Neural cell (in vitro differentiated cells): ENCODE measurements around the gene TBC1D8. TPM values are rescaled to one million over a fixed set of nuclear protein-coding genes. Genes with fewer than 3 reads are reported as not detected.

Experiments used
- H2AFZ ChIP-seq: fragments of 200-600, 300-800 bp; sonication (generic), shearing (Covaris generic); 2 replicates; pipeline ENCODE4 v1.6.0; 2014; ENCODE audit warnings: low read depth, mild to moderate bottlenecking, antibody characterized with exemption, low read length, moderate library complexity
- H3F3A ChIP-seq: fragments of 200-600 bp; shearing (Covaris generic); 2 replicates; pipeline ENCODE4 v1.6.1; 2016; ENCODE audit warnings: mild to moderate bottlenecking, moderate library complexity, mixed read lengths, antibody characterized with exemption, low read length; ENCODE audit not compliant: insufficient read depth, poor library complexity, severe bottlenecking
- H3K27ac ChIP-seq: fragments of 200-600, 300-800 bp; sonication (generic), shearing (Covaris generic); 2 replicates; pipeline ENCODE4 v1.5.1; 2014; ENCODE audit warnings: mild to moderate bottlenecking, low read length, moderate library complexity
- H3K27me3 ChIP-seq: fragments of 300-800, 200-600 bp; sonication (generic), shearing (Covaris generic); 2 replicates; pipeline ENCODE4 v1.6.0; 2014; ENCODE audit warnings: mild to moderate bottlenecking, low read depth, low read length, moderate library complexity; ENCODE audit not compliant: insufficient read depth
- H3K36me3 ChIP-seq: fragments of 300-800, 200-600 bp; sonication (generic), shearing (Covaris generic); 2 replicates; pipeline ENCODE4 v1.5.1; 2014; ENCODE audit warnings: mild to moderate bottlenecking, antibody characterized with exemption, low read length, moderate library complexity; ENCODE audit not compliant: insufficient read depth
- H3K4me2 ChIP-seq: fragments of 300-800, 200-600 bp; sonication (generic), shearing (Covaris generic); 2 replicates; pipeline ENCODE4 v1.6.0; 2014; ENCODE audit warnings: mild to moderate bottlenecking, low read length
- H3K4me3 ChIP-seq: fragments of 300-800, 200-600 bp; sonication (generic), shearing (Covaris generic); 2 replicates; pipeline ENCODE4 v1.5.1; 2014; ENCODE audit warnings: mild to moderate bottlenecking, low read length, moderate library complexity
- H3K79me2 ChIP-seq: fragments of 200-600 bp; shearing (Covaris generic); replicated peaks from 2 replicates; pipeline ENCODE4 v1.6.0; 2014; ENCODE audit warnings: mild to moderate bottlenecking, low read length, moderate library complexity; ENCODE audit not compliant: insufficient read depth
- H3K9ac ChIP-seq: fragments of 300-800, 200-600 bp; sonication (generic), shearing (Covaris generic); 2 replicates; pipeline ENCODE4 v1.6.1; 2016; ENCODE audit warnings: mild to moderate bottlenecking, low read length, mixed read lengths
- H3K9me2 ChIP-seq: fragments of 200-600 bp; shearing (Covaris generic); 2 replicates; pipeline ENCODE4 v1.6.1; 2016; ENCODE audit warnings: mild to moderate bottlenecking, low read length, mixed read lengths; ENCODE audit not compliant: insufficient read depth
- H3K9me3 ChIP-seq: fragments of 200-600, 300-800 bp; sonication (generic), shearing (Covaris generic); 2 replicates; pipeline ENCODE4 v1.6.1; 2016; ENCODE audit warnings: mild to moderate bottlenecking, mixed run types, low read length, moderate library complexity, mixed read lengths
- H4K20me1 ChIP-seq: fragments of 200-600 bp; shearing (Covaris generic); 2 replicates; pipeline ENCODE4 v1.6.1; 2016; ENCODE audit warnings: mild to moderate bottlenecking, mixed run types; ENCODE audit not compliant: insufficient read depth
- CTCF ChIP-seq: fragments of 450-650 bp; IDR thresholded peaks from 2 replicates; pipeline ENCODE4 v1.5.1; 2014; ENCODE audit warnings: antibody characterized with exemption, mild to moderate bottlenecking, moderate library complexity; ENCODE audit not compliant: poor library complexity, severe bottlenecking
- EP300 ChIP-seq: fragments of 450-650 bp; conservative IDR thresholded peaks from 2 replicates; pipeline ENCODE4 v1.6.1; 2014; ENCODE audit warnings: antibody characterized with exemption, mild to moderate bottlenecking, moderate library complexity; ENCODE audit not compliant: poor library complexity, severe bottlenecking
- EZH2 ChIP-seq: fragments of 200-600, 300-800 bp; shearing (Covaris generic), sonication (generic); IDR thresholded peaks from 2 replicates; pipeline ENCODE4 v1.6.1; 2014; ENCODE audit warnings: antibody characterized with exemption, low read length, borderline replicate concordance, mild to moderate bottlenecking; ENCODE audit not compliant: insufficient read depth, poor library complexity, severe bottlenecking
- MXI1 ChIP-seq: fragments of 450-650 bp; conservative IDR thresholded peaks from 2 replicates; pipeline ENCODE4 v1.6.1; 2014; ENCODE audit warnings: antibody characterized with exemption, mild to moderate bottlenecking; ENCODE audit not compliant: poor library complexity, severe bottlenecking
- POLR2AphosphoS5 ChIP-seq: IDR thresholded peaks from 2 replicates; pipeline ENCODE4 v1.6.1; 2012
- RAD21 ChIP-seq: fragments of 450-650 bp; conservative IDR thresholded peaks from 2 replicates; pipeline ENCODE4 v1.6.1; 2014; ENCODE audit warnings: antibody characterized with exemption, mild to moderate bottlenecking, moderate library complexity
- REST ChIP-seq: IDR thresholded peaks from 2 replicates; pipeline ENCODE4 v1.6.1; 2012; ENCODE audit warnings: borderline replicate concordance
- SMC3 ChIP-seq: fragments of 450-650 bp; conservative IDR thresholded peaks from 2 replicates; pipeline ENCODE4 v1.6.1; 2014; ENCODE audit warnings: antibody characterized with exemption, mild to moderate bottlenecking, moderate library complexity; ENCODE audit not compliant: poor library complexity
- TAF1 ChIP-seq: IDR thresholded peaks from 2 replicates; pipeline ENCODE4 v1.6.1; 2012; ENCODE audit warnings: low read depth
- polyA plus RNA-seq: library from polyadenylated mRNA; depleted of rRNA; stranded (reverse); fragments of >200 nt; gene quantifications from 2 replicates; pipeline ENCODE4 v1.2.3, GENCODE V29; 2014

TBC1D8 gene
- polyA plus RNA-seq, 1 donor from 2014 or later, result 5.3 TPM

GRCh38 chr2:101027852-101028251, 123.3 kb downstream of the TBC1D8 start:
- H3K4me3 ChIP-seq, result no peak overlapping the region
- H3K36me3 ChIP-seq, result no peaks in the 10 kb centered on the region
- H3K27ac ChIP-seq, result no peak overlapping the region
- TF ChIP-seq REST (no peak), TAF1 (no peak), RAD21 (no peak), MXI1 (no peak), EZH2 (no peak), EP300 (no peak), SMC3 (no peak), POLR2AphosphoS5 (no peak), CTCF (no peak)
- no peaks in the 10 kb centered on the region for H3F3A ChIP-seq
- no peak overlapping the region for H3K9ac ChIP-seq
- no peaks in the 10 kb centered on the region for H3K79me2 ChIP-seq
- no peaks in the 10 kb centered on the region for H3K9me3 ChIP-seq
- no peaks in the 10 kb centered on the region for H3K27me3 ChIP-seq
- no peak overlapping the region for H2AFZ ChIP-seq
- no peaks in the 10 kb centered on the region for H3K9me2 ChIP-seq
- H3K4me2 ChIP-seq, result no peak overlapping the region
- H4K20me1 ChIP-seq, result no peaks in the 10 kb centered on the region

DNA sequence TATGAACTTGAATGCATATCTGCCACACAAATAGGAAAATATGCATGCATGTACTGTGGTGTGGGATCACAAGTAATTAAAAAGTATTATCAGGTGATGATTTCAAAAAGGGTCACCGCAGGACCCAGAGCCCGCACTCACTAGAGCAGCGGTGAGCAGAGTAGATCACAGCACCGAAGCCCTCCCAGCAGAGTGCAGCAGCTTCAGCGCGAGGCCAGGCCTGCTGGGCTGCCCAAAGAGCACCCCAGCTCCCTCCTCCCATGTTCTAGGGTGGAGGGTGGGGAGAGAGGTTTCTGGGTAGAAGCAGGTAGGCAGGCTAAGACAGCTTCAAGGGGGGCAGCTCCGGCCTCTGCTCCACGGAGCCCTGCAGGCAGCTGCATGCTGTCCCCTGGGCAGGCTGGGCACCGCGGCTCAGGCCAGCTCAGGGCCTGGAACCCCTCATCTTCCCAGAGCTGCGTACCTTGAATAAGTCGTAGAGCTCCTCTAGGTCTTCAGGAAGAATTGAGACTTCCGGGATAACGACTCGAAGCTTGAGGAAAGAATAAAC, 124.2 kb downstream of the TBC1D8 start:
- Histone ChIP-seq H3K4me2 (no peak overlapping the region), H3K27me3 (no peaks in the 10 kb centered on the region), H3K36me3 (no peaks in the 10 kb centered on the region), H3K9me3 (no peaks in the 10 kb centered on the region), H4K20me1 (no peaks in the 10 kb centered on the region), H3K9me2 (no peaks in the 10 kb centered on the region), H3K9ac (no peak overlapping the region), H3K4me3 (no peak overlapping the region), H3F3A (no peaks in the 10 kb centered on the region), H3K79me2 (no peaks in the 10 kb centered on the region), H3K27ac (no peak overlapping the region), H2AFZ (no peak overlapping the region)
- no peak for TF ChIP-seq TAF1
- no peak for TF ChIP-seq MXI1
- TF ChIP-seq CTCF, result no peak
- TF ChIP-seq EP300, result no peak
- TF ChIP-seq REST, result no peak
- TF ChIP-seq RAD21, result no peak
- no peak for TF ChIP-seq SMC3
- TF ChIP-seq POLR2AphosphoS5, result no peak
- no peak for TF ChIP-seq EZH2
